Sigmoid colon (tissue), 4 donors: ENCODE data around the gene TOMM7.

Experiments used
- CTCF ChIP-seq, 4 experiments: fragments of 450-650 bp in 3 of 4; fragments of 200-600 bp in 1 of 4; IDR thresholded peaks; one replicate each; pipeline ENCODE4 v1.5.1; 2016 to 2019; ENCODE audit warnings: antibody characterized with exemption in 4 of 4, mild to moderate bottlenecking in 3 of 4, moderate library complexity in 2 of 4
- EP300 ChIP-seq, 4 donors: sonication (generic); formaldehyde crosslinking; IDR thresholded peaks; one replicate each; pipeline ENCODE4 v1.6.1; 2017; ENCODE audit warnings: antibody characterized with exemption in 4 of 4
- POLR2A ChIP-seq, 2 donors: fragments of 450-650 bp; IDR thresholded peaks; one replicate each; pipeline ENCODE4 v1.6.1; 2016; ENCODE audit warnings: antibody characterized with exemption in 2 of 2, mild to moderate bottlenecking in 2 of 2, moderate library complexity in 2 of 2
- POLR2AphosphoS5 ChIP-seq, 4 donors: sonication (generic); formaldehyde crosslinking; IDR thresholded peaks; one replicate each; pipeline ENCODE4 v1.6.1; 2017; ENCODE audit warnings: antibody characterized with exemption in 4 of 4

GRCh38 chr7:22867589-22867988, 44.9 kb upstream of the TOMM7 start:
- TF ChIP-seq POLR2AphosphoS5 (IDR thresholded peaks at IDR 0.05) (no peak), CTCF (IDR thresholded peaks at IDR 0.05) (no peak), POLR2A (IDR thresholded peaks at IDR 0.05) (no peak), EP300 (IDR thresholded peaks at IDR 0.05) (no peak)
